ENCODE data around the gene PLCB3.

DNA sequence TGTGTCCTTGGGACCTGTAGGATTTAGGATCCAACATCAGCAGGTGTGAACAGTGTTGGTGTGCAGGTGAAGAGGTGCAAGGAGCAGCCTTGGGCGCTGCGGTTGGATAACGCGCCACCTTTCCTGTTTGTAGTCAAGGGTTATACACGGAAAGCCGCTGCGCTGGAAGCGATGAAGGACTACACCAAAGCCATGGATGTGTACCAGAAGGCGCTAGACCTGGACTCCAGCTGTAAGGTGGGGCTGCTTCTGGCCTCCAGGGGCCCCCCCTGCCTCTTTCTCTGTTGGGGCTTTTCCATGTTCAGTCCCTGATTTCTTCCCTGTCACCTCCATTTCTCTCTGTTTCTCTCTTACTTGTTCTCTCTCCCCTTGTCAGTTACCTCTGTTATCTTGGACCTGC, 48.3 kb upstream of the PLCB3 start:
- TF ChIP-seq SP1 (IDR thresholded peaks at IDR 0.05): no peak
- TF ChIP-seq, protein P1, sequence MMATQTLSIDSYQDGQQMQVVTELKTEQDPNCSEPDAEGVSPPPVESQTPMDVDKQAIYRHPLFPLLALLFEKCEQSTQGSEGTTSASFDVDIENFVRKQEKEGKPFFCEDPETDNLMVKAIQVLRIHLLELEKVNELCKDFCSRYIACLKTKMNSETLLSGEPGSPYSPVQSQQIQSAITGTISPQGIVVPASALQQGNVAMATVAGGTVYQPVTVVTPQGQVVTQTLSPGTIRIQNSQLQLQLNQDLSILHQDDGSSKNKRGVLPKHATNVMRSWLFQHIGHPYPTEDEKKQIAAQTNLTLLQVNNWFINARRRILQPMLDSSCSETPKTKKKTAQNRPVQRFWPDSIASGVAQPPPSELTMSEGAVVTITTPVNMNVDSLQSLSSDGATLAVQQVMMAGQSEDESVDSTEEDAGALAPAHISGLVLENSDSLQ (IDR thresholded peaks at IDR 0.05): no peak
